ENCODE results near the gene SEC11C. TPM values are rescaled to one million over a fixed set of nuclear protein-coding genes. Genes with fewer than 3 reads are reported as not detected.

The SEC11C gene
- total RNA-seq, 2 donors from 2014 or later: 41.8 to 77.1 TPM

- WGBS, 2 donors: 57 to 63% methylated on average over 5 of the region's 5 CpGs
- Histone ChIP-seq H3K4me1 (no peaks in the 10 kb centered on the region), H3K27me3 (no peaks in the 10 kb centered on the region), H3K4me3 (no peak overlapping the region), H3K36me3 (replicated peaks in 1 of 2; ENCODE audit: insufficient read depth in 1 of 2, low read depth in 2 of 2) (no peaks in the 10 kb centered on the region), H3K9me3 (no peaks in the 10 kb centered on the region), H3K27ac (no peak overlapping the region)
- ATAC-seq: no peak
- DNase-seq: no peak
- no peak for TF ChIP-seq POLR2A (IDR thresholded peaks at IDR 0.05)
- TF ChIP-seq, protein P1, sequence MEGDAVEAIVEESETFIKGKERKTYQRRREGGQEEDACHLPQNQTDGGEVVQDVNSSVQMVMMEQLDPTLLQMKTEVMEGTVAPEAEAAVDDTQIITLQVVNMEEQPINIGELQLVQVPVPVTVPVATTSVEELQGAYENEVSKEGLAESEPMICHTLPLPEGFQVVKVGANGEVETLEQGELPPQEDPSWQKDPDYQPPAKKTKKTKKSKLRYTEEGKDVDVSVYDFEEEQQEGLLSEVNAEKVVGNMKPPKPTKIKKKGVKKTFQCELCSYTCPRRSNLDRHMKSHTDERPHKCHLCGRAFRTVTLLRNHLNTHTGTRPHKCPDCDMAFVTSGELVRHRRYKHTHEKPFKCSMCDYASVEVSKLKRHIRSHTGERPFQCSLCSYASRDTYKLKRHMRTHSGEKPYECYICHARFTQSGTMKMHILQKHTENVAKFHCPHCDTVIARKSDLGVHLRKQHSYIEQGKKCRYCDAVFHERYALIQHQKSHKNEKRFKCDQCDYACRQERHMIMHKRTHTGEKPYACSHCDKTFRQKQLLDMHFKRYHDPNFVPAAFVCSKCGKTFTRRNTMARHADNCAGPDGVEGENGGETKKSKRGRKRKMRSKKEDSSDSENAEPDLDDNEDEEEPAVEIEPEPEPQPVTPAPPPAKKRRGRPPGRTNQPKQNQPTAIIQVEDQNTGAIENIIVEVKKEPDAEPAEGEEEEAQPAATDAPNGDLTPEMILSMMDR (IDR thresholded peaks at IDR 0.05): no peak
- intact Hi-C loops (cut with DNase I): no loop called here
Observed at GRCh38 chr18:59123588-59124369, 15.9 kb upstream of the SEC11C start.

DNA sequence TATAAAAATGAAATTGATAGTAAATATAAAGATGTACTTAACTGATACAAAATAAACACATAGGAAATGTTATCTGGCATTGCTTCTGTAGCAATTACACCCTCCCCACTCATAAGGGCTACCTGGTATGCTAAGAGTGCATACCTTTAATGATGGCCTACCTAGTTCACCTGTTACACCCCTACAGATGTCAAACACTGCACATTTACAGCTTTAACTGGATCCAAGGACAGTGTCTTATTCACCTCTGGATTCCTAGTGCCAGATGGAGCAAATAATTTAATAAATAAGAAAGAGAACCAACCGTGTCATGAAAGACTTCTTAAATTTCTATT, 15.3 kb upstream of the SEC11C start:
- intact Hi-C loops (cut with DNase I): no loop called here
- no peak for ATAC-seq
- no peaks in the 10 kb centered on the region for H3K36me3 ChIP-seq (replicated peaks in 1 of 2; ENCODE audit: insufficient read depth in 1 of 2, low read depth in 2 of 2)
- H3K27ac ChIP-seq: no peak overlapping the region
- DNase-seq: no peak
- H3K9me3 ChIP-seq: no peaks in the 10 kb centered on the region
- no peaks in the 10 kb centered on the region for H3K27me3 ChIP-seq
- TF ChIP-seq POLR2A (IDR thresholded peaks at IDR 0.05): no peak
- TF ChIP-seq, protein P1 (IDR thresholded peaks at IDR 0.05): no peak
- H3K4me3 ChIP-seq: no peak overlapping the region
- WGBS, 2 donors: 29 to 38% methylated on average over 1 of the region's 1 CpG
- H3K4me1 ChIP-seq: no peaks in the 10 kb centered on the region

DNA sequence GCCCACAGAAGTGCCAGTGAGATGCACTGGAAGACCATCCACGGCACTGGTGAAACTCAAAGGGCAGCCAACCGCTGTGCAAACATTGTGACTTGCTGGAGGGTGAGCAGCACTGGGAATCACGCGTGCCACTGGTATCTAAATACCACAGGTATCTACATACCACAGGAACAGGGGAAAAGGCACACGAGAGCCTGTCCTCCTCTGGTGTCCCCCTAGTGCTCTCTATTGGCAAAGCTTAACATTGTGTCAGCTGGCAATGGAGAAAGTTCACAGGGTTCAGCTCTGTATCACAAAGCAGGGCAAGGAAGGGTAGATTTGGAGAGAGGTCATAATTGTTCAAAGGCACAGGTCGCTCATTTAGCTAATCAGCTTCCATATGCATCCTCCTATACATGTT, 12.6 kb upstream of the SEC11C start:
- Histone ChIP-seq H3K27me3 (no peaks in the 10 kb centered on the region), H3K36me3 (replicated peaks in 1 of 2; ENCODE audit: insufficient read depth in 1 of 2, low read depth in 2 of 2) (no peaks in the 10 kb centered on the region), H3K4me3 (no peak overlapping the region), H3K4me1 (no peaks in the 10 kb centered on the region), H3K27ac (no peak overlapping the region), H3K9me3 (no peaks in the 10 kb centered on the region)
- intact Hi-C loops (cut with DNase I): no loop called here
- DNase-seq: no peak
- ATAC-seq: no peak
- no peak for TF ChIP-seq POLR2A (IDR thresholded peaks at IDR 0.05)
- TF ChIP-seq, protein P1 (IDR thresholded peaks at IDR 0.05): no peak
- WGBS, 2 donors: 53 to 64% methylated on average over 6 of the region's 6 CpGs

DNA sequence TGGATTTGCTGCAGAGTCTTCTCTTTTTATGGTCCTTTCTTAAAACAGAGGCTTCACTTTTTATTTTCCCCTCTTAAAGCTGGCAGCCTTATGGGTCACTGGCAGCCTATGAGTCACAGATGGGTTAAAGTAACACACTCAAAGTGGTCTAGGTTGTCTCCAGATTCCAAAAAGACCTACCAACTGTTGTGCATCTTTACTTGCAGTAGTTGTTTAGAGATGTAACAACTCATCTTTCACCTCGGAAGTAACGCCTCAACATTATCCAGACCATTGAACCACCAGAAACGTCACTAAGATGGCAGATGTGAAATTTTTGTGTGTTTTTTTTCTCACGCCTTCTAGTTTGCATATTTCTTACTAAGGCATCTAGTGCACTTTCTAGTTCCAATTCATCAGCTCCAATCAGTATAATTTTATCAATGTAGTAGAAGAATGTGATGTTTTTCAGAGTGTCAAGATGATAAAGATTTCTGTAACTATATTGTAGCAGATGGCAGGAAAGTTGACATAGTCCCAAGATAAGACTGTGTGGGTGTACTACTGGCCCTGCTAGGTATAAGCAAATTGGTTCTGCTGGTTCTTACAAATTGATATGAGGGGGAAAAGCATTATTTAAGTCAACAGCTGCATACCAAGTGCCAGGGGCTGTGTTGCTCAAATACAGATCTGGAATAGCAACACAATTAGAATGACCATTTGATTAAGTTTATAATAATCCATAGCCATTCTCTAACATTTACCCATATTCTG, 9.6 kb upstream of the SEC11C start:
- Histone ChIP-seq H3K27ac (no peak overlapping the region), H3K4me3 (no peak overlapping the region), H3K36me3 (replicated peaks in 1 of 2; ENCODE audit: insufficient read depth in 1 of 2, low read depth in 2 of 2) (no peaks in the 10 kb centered on the region), H3K27me3 (no peaks in the 10 kb centered on the region), H3K4me1 (no peaks in the 10 kb centered on the region), H3K9me3 (no peaks in the 10 kb centered on the region)
- DNase-seq: no peak
- ATAC-seq: no peak
- TF ChIP-seq POLR2A (IDR thresholded peaks at IDR 0.05): no peak
- TF ChIP-seq, protein P1 (IDR thresholded peaks at IDR 0.05): no peak
- 67 to 76% methylated on average over 4 of the region's 4 CpGs for WGBS, 2 donors
- intact Hi-C loops (cut with DNase I): no loop called here

Data from body of pancreas (tissue), 4 donors.